ENCODE measurements around the gene RPS23. TPM values are rescaled to one million over a fixed set of nuclear protein-coding genes. Genes with fewer than 3 reads are reported as not detected.

Gene RPS23
- 3,355 to 5,486 TPM (median 3,454 TPM) in 5 replicates for total RNA-seq (2022; extraction: Qiagen RNA extraction)

GRCh38 chr5:82277987-82278710 lies at the start of gene RPS23:
Gene RPS23, minus strand, starts transcription at chr5:82278354. Its CDS starts 31 bp downstream, at chr5:82278323.

